K562 (cell line): ENCODE results near the gene LDLRAD3. TPM values are rescaled to one million over a fixed set of nuclear protein-coding genes. Genes with fewer than 3 reads are reported as not detected.

Source experiments
- ATAC-seq: fragments of 200-7000 bp; cut with Tn5 transposase; 3 replicates; pipeline ENCODE4 v1.9.1; 2020; ENCODE audit warnings: moderate library complexity
- BruUV-seq: library from RNA; stranded (reverse); fragments of 400-500 nt; replicated peaks from 2 replicates; lab custom pipeline; 2021; lab: Mats Ljungman, UMichigan
- CTCF ChIA-PET: fragments of 300-600 bp; formaldehyde crosslinking; extraction: SDS; loops from one replicate; lab custom pipeline; 2021; ENCODE audit warnings: low intra/inter-chr PET ratio; lab: Yijun Ruan, JAX
- POLR2A ChIA-PET: fragments of 300-600, 350-650 bp; sonication (Branson Sonifier 250); formaldehyde crosslinking; extraction: SDS; loops from one replicate; lab custom pipeline; 2021; ENCODE audit warnings: antibody characterized with exemption, inconsistent platforms; lab: Yijun Ruan, JAX
- DNase-seq, 4 experiments: peaks; one replicate each; pipeline versions ENCODE4 v3.0.0 to v3.0.0-alpha.2; 2011 to 2018; ENCODE audit warnings: low spot score in 3 of 4, mixed read lengths in 3 of 4; ENCODE audit errors: extremely low read depth in 1 of 4
- FAIRE-seq: peaks from 2 replicates; lab custom pipeline; 2011; peaks lifted over from hg19 to GRCh38; lab: Jason Lieb, UNC
- H2AFZ ChIP-seq: 2 replicates; pipeline ENCODE4 v1.6.0; 2011; ENCODE audit warnings: low read depth, low read length, control low read depth, inconsistent platforms
- H3K27ac ChIP-seq: fragments of 200-600 bp; 3 replicates; pipeline ENCODE4 v1.8.0; 2011; ENCODE audit warnings: low read depth, mild to moderate bottlenecking, control low read depth, inconsistent platforms, low read length, moderate library complexity, mixed read lengths; ENCODE audit errors: extremely low read depth
- H3K27me3 ChIP-seq, 2 experiments: fragments of 300-600 bp in 1 of 2; 2 replicates in 1 of 2; 3 replicates in 1 of 2; pipeline versions ENCODE4 v1.6.0 to v1.8.0; 2011; ENCODE audit warnings: inconsistent platforms in 2 of 2, low read length in 2 of 2, mild to moderate bottlenecking in 1 of 2, mixed read lengths in 1 of 2, moderate library complexity in 1 of 2; ENCODE audit not compliant: control insufficient read depth in 2 of 2, insufficient read depth in 2 of 2
- H3K36me3 ChIP-seq: fragments of 300-600 bp; 3 replicates; pipeline ENCODE4 v1.8.0; 2011; ENCODE audit warnings: mild to moderate bottlenecking, low read length, inconsistent platforms; ENCODE audit not compliant: control insufficient read depth, insufficient read depth
- H3K4me1 ChIP-seq, 2 experiments: fragments of 200-600 bp in 1 of 2; replicated peaks in 1 of 2; 2 replicates in 1 of 2; 3 replicates in 1 of 2; pipeline versions ENCODE4 v1.5.1 to v1.8.0; 2011; ENCODE audit warnings: inconsistent platforms in 2 of 2, low read length in 2 of 2, mild to moderate bottlenecking in 1 of 2, mixed read lengths in 1 of 2, moderate library complexity in 1 of 2; ENCODE audit not compliant: control insufficient read depth in 2 of 2, insufficient read depth in 2 of 2
- H3K4me2 ChIP-seq: 2 replicates; pipeline ENCODE4 v1.6.1; 2011; ENCODE audit warnings: low read length, control low read depth, inconsistent platforms, mixed read lengths; ENCODE audit not compliant: insufficient read depth
- H3K4me3 ChIP-seq: fragments of 200-600 bp; sonication (generic), shearing (Covaris generic); 2 replicates; pipeline ENCODE4 v1.5.1; 2016; ENCODE audit warnings: control low read depth, inconsistent platforms
- H3K79me2 ChIP-seq: fragments of 200-600 bp; 3 replicates; pipeline ENCODE4 v1.8.0; 2011; ENCODE audit warnings: low read length, inconsistent platforms; ENCODE audit not compliant: control insufficient read depth, insufficient read depth
- H3K9ac ChIP-seq, 2 experiments: 2 replicates each; pipeline versions ENCODE4 v1.6.0 to v1.6.1; 2011; ENCODE audit warnings: low read depth in 2 of 2, low read length in 2 of 2, control low read depth in 1 of 2, inconsistent platforms in 1 of 2, mild to moderate bottlenecking in 1 of 2, mixed read lengths in 1 of 2; ENCODE audit not compliant: insufficient read depth in 1 of 2
- H3K9me1 ChIP-seq: one replicate; pipeline ENCODE4 v1.6.0; 2011; ENCODE audit warnings: inconsistent platforms, mild to moderate bottlenecking, low read length, moderate library complexity; ENCODE audit not compliant: control insufficient read depth, insufficient read depth
- H3K9me3 ChIP-seq: replicated peaks from 2 replicates; pipeline ENCODE4 v1.5.1; 2011; ENCODE audit warnings: low read depth, low read length, inconsistent platforms; ENCODE audit not compliant: control insufficient read depth, insufficient read depth
- H4K20me1 ChIP-seq: replicated peaks from 2 replicates; pipeline ENCODE4 v1.6.1; 2011; ENCODE audit warnings: low read length, inconsistent platforms, mixed read lengths; ENCODE audit not compliant: control insufficient read depth, insufficient read depth
- ARID3B ChIP-seq: fragments of 250-450 bp; sonication (Bioruptor Pico); IDR thresholded peaks from 2 replicates; pipeline ENCODE4 v1.4.0; 2020; ENCODE audit warnings: borderline replicate concordance
- CREB3 ChIP-seq: fragments of 450-650 bp; conservative IDR thresholded peaks from 2 replicates; pipeline ENCODE4 v1.6.1; 2016; ENCODE audit warnings: missing genetic modification characterization, low read depth, mild to moderate bottlenecking, missing compliant biosample characterization, moderate library complexity
- HDAC2 ChIP-seq: fragments of 450-650 bp; IDR thresholded peaks from 2 replicates; pipeline ENCODE4 v1.6.1; 2016; ENCODE audit warnings: mild to moderate bottlenecking
- NR0B1 ChIP-seq: fragments of 450-650 bp; IDR thresholded peaks from one replicate; pipeline ENCODE4 v1.6.1; 2018; ENCODE audit warnings: mild to moderate bottlenecking, moderate library complexity; ENCODE audit not compliant: partially characterized antibody
- RBM34 ChIP-seq: fragments of 200-400 bp; formaldehyde crosslinking; IDR thresholded peaks from 2 replicates; pipeline ENCODE4 v1.6.1; 2018; ENCODE audit warnings: low read length, borderline replicate concordance; ENCODE audit not compliant: insufficient read depth
- SFPQ ChIP-seq: fragments of 200-400 bp; formaldehyde crosslinking; IDR thresholded peaks from 2 replicates; pipeline ENCODE4 v1.6.1; 2017; ENCODE audit warnings: mild to moderate bottlenecking, low read depth, low read length, moderate library complexity
- ZFP36 ChIP-seq: fragments of 150-350 bp; IDR thresholded peaks from 2 replicates; pipeline ENCODE4 v1.6.1; 2018; ENCODE audit warnings: low read length, low read depth; ENCODE audit not compliant: partially characterized antibody
- ZFP91 ChIP-seq: sonication (generic); formaldehyde crosslinking; IDR thresholded peaks from 2 replicates; pipeline ENCODE4 v1.8.0; 2022; ENCODE audit warnings: mild to moderate bottlenecking, missing genetic modification reagents
- WGBS: fragments of 100-300 bp; shearing (Covaris generic); methylation state at CpG from one replicate; pipeline ENCODE4 v1.1.6; 2016; ENCODE audit warnings: low coverage, mixed read lengths; ENCODE audit not compliant: insufficient coverage; ENCODE audit errors: missing lambda C conversion rate; 5-methylcytosine and 5-hydroxymethylcytosine counted together
- in situ Hi-C: fragments of 300-500 bp; cut with MboI; formaldehyde crosslinking; loops from 4 replicates; pipeline ENCODE4 v1.15.0; 2018; ENCODE audit warnings: inconsistent platforms, mixed read lengths
- intact Hi-C: fragments of 100-400 bp; cut with micrococcal nuclease; formaldehyde crosslinking; loops from 2 replicates; pipeline ENCODE4 v1.14.2; 2022
- polyA plus RNA-seq, 8 experiments: library from polyadenylated mRNA; depleted of rRNA in 4 of 8; stranded (reverse) in 5 of 8; unstranded in 3 of 8; fragments of >200 nt; fragmentation: Nextera tagmentation in 2 of 8; fragmentation: Illumina TruSeq in 1 of 8; extraction: Ambion mirVana in 2 of 8; extraction: Trizol in 1 of 8; gene quantifications; 2 replicates each; pipeline versions ENCODE4 v1.2.1 to v1.2.3, GENCODE V29; 2011 to 2014; ENCODE audit warnings: inconsistent platforms in 1 of 8, missing spikeins in 1 of 8
- total RNA-seq, 7 experiments: library from RNA; depleted of rRNA in 6 of 7; stranded (reverse); fragments of >200 nt in 6 of 7; fragmentation: Illumina TruSeq in 2 of 7; extraction: Trizol in 2 of 7; gene quantifications; 2 replicates each; pipeline versions ENCODE4 v1.2.1 to v1.2.3, GENCODE V29; 2011 to 2021; ENCODE audit warnings: low replicate concordance in 1 of 7

The LDLRAD3 gene
- total and polyA plus RNA-seq, 9 of the 15 experiments (the other 6 are each of a cell fraction or from before 2014, with no cell fraction given), result 0.73 to 7.2 (median 3.5) TPM

GRCh38 chr11:35969089-35970042, 25.5 kb downstream of the LDLRAD3 start:
- no peak overlapping the region for H2AFZ ChIP-seq
- intact Hi-C loops (loop anchor here (10.0 kb wide), 1 partner anchor 55 kb away; no protein-coding TSS in a partner anchor), in situ Hi-C loops (no loop called here)
- no peaks in the 10 kb centered on the region for H3K9me1 ChIP-seq
- BruUV-seq, result no TSS peak
- no peak overlapping the region for H3K4me3 ChIP-seq
- no peaks in the 10 kb centered on the region for H3K9me3 ChIP-seq
- no peaks in the 10 kb centered on the region for H3K79me2 ChIP-seq
- CTCF ChIA-PET, result interaction anchor here (0.6 kb wide), 1 partner anchor 56 kb away, joined by 3 read pairs; no protein-coding TSS in a partner anchor
- FAIRE-seq (no peak), ATAC-seq (no peak), DNase-seq (no peak)
- no peak overlapping the region; a peak in 1 of 4 replicates for H3K9ac ChIP-seq
- H3K27me3 ChIP-seq, result no peaks in the 10 kb centered on the region
- H3K4me1 ChIP-seq, result no peaks in the 10 kb centered on the region
- H3K36me3 ChIP-seq, result no peaks in the 10 kb centered on the region
- no peak overlapping the region for H3K4me2 ChIP-seq
- H3K27ac ChIP-seq, result no peak overlapping the region
- 16% methylated on average over 10 of the region's 10 CpGs for WGBS
- H4K20me1 ChIP-seq, result no peaks in the 10 kb centered on the region
- POLR2A ChIA-PET, result interaction anchor here (0.6 to 1.3 kb wide), 6 partner anchors 9 to 98 kb away, joined by 3 to 5 read pairs (median 3); no protein-coding TSS in a partner anchor
- TF ChIP-seq NR0B1 (no peak), CREB3 (tag) (no peak), ZFP36 (no peak), ZFP91 (CRISPR knock-in tag) (no peak), ARID3B (CRISPR knock-in tag) (no peak), HDAC2 (no peak), SFPQ (no peak), RBM34 (no peak)
